Stimulated activated CD4-positive, alpha-beta T cell treated with anti-CD3 and anti-CD28 coated beads, TNF-alpha, amount 100 ng/mL, for 24 hours (primary cell): Measurements from ENCODE around the gene EFS.
A peak's percentile ranks its signal among the peaks of the same experiment; 100 is the strongest.
"Not testable (repeated sequence)": the region's sequence is repeated elsewhere in the genome, so short reads cannot be mapped to it uniquely, and the experiment has no call there.

Experiments
- DNase-seq, 3 experiments: peaks; one replicate each; pipeline ENCODE4 v3.0.0-alpha.2; 2020; ENCODE audit warnings: low read depth in 3 of 3

EFS gene

DNA sequence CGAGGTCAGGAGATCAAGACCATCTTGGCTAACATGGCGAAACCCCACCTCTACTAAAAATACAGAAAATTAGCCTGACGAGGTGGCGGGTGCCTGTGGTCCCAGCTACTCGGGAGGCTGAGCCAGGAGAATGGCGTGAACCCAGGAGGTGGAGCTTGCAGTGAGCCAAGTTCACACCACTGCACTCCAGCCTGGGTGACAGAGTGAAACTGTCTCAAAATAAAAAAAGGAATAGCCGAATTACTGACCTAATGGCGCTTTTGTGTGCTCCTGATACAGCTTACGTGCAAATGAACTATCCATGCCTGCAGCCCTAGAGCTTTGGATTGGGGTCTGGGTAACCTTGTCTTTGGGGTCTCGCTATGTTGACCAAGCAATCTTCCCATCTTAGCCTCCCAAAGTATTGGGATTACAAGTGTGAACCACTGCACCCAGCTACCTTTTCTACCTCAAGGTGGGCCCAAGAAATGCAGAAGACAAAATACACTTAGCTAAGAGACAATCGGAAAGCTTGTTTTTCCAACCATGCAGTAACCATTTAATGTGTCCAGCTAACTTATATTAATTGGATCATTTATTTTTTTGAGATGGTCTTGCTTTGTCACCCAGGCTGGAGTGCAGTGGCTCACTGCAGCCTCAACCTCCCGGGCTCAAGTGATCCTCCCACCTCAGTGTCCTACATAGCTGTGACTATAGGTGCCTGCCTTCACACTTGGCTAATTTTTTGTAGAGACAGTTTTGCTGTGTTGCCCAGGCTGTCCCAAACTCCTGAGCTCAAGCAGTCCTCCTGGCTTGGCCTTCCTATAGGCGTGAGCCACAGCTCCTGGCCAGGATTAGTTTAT, 38.3 kb downstream of the EFS start:
- DNase-seq = no peak

DNA sequence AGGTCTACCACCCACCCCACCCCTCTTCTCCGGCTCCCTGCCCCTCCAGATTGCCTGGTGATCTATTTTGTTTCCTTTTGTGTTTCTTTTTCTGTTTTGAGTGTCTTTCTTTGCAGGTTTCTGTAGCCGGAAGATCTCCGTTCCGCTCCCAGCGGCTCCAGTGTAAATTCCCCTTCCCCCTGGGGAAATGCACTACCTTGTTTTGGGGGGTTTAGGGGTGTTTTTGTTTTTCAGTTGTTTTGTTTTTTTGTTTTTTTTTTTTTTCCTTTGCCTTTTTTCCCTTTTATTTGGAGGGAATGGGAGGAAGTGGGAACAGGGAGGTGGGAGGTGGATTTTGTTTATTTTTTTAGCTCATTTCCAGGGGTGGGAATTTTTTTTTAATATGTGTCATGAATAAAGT, 39.2 kb downstream of the EFS start:
- DNase-seq = not testable (repeated sequence)

DNA sequence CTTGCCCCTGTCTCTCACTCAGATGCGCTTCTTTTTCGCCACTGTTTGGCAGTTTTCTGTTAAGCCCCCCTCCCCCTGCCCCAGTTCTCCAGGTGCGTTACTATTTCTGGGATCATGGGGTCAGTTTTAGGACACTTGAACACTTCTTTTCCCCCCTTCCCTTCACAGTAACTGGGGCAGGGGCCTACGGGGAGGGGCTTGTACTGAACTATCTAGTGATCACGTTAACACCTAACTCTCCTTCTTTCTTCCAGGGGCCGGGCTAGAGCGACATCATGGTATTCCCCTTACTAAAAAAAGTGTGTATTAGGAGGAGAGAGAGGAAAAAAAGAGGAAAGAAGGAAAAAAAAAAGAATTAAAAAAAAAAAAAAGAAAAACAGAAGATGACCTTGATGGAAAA, 40.0 kb downstream of the EFS start:
- DNase-seq = no peak

DNA sequence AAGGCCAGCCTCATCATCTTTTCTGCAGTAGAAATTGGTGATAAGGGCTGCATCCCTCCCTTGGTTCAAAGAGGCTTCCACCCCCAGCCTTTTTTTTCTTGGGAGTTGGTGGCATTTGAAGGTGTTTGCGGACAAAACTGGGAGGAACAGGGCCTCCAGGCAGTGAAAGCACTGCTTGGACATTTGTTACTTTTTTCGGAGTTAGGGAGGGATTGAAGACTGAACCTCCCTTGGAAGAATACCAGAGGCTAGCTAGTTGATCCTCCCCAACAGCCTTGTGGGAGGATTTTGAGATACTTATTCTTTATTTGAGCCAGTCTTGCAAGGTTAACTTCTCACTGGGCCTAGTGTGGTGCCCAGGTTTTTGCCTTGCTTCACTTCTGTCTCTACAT, 40.5 kb downstream of the EFS start:
- no peak for DNase-seq

DNA sequence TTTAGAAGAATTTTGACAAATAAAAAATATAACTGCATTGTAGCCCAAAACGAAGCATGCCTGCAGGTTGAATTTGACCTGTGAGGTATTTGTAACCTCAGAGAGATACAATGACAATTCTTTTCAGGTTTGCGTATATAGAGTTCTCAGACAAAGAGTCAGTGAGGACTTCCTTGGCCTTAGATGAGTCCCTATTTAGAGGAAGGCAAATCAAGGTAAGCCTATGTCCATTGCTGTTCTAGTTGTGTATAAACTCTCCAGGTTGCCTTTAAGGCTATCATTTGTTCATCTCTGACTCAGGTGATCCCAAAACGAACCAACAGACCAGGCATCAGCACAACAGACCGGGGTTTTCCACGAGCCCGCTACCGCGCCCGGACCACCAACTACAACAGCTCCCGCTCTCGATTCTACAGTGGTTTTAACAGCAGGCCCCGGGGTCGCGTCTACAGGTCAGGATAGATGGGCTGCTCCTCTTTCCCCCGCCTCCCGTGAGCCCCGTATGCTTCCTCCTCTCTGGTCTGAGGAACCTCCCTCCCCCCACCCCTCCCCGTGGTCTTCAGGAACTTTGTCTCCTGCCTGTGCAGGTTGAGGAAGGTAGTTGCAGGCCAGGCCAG, 41.0 kb downstream of the EFS start:
- DNase-seq = no peak

DNA sequence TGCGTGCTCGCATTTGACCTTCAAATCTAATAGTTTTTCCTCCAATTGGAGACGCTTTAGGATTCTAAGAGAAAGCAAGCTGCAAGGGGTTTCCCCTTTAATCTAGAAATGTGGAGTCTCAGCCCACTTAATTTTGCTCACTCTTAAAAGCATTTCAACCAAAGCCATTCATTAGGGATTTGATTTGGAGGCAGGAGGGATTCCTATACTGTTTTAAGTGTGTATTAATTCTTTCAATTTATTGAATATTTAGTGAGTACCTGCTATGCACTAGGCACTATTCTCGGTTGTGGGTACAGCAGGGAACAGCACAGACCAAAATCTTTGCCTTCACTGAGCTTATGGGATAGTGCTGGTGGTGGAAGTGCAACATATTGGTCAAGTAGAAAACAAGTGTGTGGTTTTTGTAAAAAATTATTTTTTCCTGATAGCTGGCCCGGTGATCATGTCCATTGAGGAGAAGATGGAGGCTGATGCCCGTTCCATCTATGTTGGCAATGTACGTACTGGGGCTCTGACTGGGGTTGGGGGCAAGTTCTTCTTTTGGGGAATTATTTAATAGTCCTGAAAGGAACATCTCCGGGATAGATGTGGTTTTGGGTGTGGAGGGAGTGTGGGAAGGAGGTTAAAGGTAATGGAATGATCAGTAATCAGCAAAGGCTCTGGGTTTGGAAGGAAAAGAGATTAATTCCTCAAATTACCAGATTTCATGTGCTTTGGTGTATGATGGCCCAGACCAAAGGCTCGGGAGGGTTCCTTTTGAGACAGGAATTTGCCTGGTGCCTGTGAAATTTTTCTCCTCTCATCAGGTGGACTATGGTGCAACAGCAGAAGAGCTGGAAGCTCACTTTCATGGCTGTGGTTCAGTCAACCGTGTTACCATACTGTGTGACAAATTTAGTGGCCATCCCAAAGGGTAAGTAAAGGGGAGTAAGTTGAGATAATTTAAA, 42.1 kb downstream of the EFS start:
- DNase-seq = no peak

DNA sequence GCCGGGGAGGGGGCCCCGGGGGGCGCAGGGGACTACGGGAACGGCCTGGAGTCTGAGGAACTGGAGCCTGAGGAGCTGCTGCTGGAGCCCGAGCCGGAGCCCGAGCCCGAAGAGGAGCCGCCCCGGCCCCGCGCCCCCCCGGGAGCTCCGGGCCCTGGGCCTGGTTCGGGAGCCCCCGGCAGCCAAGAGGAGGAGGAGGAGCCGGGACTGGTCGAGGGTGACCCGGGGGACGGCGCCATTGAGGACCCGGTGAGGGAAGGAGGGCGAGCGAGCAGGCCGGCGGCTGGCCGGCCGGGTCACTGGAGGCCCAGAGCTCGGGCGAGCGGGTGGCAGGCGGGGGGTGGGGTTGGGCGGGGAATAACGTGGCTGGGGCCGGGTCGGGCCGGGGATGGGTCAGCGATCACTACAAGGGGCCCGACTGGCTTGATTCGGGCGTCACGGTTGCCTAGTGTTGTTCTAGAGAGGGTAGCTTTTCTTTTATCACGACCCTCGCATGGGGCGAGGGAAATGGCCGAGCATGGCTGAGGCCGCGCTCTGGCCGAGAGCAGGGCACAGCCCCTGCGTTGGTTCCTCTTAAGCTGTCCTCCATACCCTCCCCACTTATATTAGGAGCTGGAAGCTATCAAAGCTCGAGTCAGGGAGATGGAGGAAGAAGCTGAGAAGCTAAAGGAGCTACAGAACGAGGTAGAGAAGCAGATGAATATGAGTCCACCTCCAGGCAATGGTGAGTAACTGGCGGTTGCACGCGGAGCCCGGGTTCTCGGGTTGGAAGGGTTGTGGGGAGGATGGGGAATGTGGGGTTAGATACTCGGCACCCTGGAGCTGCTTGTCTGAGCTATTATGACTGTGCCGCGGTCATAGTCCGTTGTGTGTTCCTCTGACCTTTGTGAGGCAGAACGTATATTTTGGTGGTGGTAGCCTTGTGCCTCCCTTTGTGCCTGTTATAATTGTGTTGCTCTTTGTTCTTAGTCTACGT, 43.1 kb downstream of the EFS start:
- peak; percentile 31 to 58 (median 34) for DNase-seq

DNA sequence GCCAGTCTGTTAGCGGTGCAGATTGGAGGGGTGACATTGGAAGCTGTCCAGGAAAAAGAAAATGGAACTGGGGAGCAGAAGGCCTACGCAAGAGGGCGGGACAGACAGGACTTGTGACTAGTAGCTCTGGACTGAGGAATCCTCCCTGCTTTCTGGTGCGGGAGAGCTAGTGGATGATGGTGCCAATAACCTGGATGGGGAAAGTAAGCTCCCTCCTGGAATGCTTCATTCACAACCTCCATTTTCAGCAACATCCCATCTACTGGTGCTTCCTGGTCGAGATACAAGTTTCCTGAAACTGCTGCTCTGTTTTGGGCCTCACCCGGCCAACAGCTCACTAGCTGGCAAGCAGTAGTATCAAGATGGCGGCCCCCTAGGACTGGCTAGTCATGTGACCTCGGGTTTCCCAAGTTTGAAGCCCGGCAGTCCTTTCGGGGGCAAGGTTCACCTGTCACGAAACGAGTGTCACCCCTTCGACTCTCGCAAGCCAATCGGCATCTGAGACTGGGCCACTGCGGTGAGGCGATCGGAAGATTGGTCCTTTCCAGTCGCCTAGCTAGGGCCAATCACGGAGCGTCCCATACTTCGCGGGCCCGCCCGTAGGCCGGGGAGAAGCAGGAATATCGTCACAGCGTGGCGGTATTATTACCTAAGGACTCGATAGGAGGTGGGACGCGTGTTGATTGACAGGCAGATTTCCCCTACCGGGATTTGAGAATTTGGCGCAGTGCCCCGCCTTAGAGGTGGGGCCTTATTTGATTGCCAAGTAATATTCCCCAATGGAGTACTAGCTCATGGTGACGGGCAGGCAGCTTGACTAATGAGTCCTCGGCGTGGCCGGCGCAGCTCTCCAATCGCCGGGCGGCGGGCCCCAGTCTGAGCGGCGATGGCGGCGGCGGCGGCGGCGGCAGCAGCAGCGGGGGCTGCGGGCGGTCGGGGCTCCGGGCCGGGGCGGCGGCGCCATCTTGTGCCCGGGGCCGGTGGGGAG, 44.1 kb downstream of the EFS start, which contains the start of gene PABPN1:
Gene PABPN1, plus strand, starts transcription at position 874 of the 988 bp plus-strand sequence. Its CDS starts 13 bp downstream, at position 887.
- peak; percentile 92 to 96 (median 95) for DNase-seq

DNA sequence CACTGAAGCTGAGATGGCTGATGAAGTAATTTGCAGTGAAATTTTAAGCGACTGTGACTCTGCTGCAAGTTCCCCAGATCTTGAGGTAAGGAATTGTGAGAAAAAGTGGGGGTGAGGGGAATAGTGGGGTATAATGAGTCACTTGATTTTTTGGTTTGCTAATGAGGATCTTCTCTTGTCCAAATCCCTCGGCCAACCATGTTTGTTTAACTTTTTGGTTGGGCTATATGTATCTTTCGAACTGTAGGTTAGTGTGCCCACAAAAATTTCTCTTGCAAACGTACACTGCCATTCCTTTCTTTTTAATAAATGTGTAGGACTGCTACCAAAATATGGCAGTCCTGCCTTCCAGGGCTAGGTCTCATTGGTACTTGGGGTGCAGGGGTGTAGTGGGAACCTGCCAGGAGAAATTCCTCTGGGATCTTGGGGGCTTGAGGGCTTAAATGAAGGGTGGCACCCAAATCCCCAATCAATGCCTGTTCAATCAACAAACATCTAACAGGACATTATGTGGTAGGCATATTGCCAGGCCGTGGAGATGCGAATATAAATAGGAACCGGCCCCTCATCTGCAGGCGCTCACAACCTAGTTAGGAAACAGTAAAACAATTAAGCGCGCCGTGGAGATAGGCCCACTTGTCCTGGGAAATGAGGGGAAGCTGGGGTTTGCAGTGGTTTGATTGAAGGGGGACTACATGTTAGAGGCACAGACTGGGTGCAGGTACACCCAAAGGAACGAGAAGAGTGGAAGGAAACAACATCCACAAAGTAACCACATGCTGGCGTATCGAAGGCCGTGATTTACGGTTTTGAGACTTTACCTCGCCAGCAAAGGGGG, 45.0 kb downstream of the EFS start:
- no peak for DNase-seq

DNA sequence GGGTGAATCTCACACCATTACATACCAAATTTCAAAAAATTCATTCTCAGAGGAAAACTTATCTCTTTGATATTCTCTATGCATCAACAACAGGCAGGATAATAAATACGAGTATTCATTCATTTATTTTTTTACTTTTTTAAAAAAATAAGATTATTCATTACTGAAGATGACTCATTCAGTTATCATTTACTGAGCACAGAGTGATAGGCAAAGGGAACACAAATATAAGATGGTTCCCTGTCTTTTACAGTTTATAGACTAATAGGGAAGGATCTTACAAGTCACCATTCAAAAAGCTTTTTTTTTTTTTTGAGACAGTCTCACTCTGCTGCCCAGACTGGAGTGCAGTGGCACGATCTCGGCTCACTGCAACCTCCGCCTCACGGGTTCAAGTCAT, 48.7 kb downstream of the EFS start:
- DNase-seq = no peak

DNA sequence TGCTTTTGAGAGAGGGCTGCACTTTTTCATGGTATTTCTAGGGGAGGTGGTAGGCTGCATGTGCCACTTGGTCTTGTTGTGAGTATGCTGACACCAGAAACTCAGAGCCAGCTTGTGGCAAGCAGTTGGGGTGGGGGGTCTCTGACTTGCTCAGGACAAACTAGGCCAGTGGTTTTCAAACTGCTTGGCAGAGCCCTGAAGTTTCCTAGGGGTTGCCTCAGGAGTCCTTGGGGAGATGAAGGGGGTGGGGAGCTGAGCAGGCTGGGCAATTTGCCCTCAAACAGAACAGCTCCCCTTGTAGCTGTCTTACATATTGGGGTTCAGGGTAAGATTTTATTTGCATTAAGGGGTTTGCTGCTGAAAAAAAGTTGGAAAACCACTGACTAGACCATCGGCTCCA, 54.4 kb downstream of the EFS start:
- DNase-seq = no peak

DNA sequence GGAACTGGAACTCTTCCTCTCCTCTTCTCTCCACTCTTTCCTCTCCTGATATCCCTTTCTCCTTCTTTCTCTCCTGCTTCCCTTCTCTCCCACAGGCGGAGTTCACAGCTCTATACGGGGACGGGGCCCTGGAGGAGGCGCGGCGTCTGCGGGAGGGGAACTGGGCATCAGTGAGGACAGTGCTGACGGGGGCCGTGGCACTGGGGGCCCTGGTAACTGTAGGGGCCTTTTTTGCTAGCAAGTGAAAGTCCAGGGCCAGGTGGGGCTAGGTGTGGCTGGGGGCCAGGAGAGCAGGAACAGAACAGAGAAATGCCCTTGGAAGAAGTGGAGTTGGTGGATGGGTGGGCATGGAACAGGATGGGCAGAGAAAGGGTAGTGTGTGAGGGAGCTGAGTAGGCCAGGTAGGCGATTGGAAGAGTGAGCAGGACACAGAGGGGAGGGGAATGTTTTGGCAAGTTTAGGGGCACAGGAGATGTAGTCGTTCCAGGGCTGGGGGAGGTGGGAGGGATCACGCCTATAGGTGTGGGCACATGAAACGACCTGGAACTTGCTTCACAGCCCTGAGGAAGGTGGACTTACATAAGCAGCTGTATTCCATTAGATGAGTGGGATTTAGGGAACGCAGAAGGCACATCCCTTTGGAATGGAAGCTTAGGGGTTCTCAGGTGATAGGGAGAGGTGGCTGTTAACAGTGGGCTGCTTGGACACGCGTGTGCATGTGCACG, 56.1 kb downstream of the EFS start:
- DNase-seq = no peak

DNA sequence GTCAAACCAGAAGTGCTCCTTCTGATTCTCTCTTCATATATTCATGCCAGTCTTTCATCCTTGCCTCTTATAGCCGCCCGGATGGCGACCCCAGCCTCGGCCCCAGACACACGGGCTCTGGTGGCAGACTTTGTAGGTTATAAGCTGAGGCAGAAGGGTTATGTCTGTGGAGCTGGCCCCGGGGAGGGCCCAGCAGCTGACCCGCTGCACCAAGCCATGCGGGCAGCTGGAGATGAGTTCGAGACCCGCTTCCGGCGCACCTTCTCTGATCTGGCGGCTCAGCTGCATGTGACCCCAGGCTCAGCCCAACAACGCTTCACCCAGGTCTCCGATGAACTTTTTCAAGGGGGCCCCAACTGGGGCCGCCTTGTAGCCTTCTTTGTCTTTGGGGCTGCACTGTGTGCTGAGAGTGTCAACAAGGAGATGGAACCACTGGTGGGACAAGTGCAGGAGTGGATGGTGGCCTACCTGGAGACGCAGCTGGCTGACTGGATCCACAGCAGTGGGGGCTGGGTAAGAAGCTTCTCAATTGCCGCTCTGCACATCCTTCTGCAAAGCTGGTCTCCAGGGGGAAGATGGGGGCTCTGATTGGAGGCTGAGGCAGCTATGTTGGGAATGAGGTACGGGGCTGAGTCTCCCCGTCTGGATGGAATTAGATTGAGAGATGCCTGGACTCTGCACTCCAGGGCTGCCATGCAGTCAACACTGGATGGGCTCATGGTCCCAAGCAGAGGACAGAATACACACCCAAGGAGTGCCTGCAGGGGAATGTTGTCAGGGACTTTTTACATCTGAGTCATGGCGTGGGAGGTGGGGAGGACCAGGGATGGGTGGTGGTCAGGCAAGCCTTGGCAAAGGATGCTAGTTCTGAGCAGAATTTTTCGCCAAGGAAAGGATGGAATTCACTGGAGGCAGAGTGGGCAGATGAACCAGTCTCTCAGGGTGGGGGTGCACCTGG, 57.0 kb downstream of the EFS start:
- DNase-seq = no peak

DNA sequence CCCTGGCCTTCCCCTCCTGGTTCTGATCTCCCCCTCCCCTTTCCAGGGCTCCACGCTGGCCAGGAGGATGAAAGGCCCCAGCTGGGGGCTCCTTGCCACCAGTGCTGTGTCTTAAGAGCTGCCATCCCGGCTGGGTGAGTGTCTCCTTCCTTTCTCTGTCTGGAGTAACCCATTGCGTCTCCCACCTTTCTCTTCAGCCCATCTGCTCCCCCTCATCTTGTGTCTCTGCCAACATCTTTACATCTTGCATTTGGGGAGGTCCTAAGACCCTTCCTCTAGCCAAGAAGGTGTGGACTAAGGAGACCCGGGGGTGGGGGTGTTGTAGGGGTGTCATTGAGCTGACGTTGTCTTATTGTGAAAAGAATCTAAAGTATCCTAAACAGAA, 57.8 kb downstream of the EFS start:
- no peak for DNase-seq

DNA sequence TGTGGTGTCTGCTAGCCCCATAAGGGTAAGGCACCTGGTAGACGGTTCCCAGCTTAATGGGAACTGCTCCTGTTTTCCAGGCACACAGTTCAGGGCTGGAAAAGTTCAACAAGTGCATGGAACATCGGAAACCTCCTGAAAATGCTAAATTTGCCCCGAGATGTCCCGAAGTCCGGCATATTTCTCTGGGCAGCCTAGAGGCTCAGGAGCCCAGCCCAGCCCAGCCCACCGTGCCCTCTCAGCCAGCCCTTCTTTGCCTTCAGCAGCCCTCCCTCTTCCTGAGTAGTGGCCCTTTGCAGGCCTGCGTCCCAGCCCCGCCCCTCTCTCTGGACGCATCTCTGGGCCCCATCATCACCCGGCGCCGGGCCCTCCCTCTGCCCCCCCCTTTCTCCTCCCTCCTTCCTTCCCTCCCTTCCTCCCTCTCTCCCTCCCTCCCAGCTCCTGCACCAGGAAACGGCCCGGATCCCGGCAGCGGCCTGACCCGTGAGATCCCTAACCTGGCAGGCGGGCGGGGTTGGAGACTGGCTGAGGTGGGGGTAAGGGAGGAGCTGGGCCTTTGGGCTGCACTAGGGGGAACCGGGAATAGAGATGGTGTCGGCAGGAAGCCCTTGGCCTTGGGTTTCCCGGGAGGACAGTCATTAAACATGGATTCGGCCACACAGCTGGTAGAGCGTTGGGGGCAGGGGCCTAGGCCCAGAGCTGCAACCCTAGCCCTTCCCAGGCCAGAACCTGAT, 58.4 kb downstream of the EFS start, which contains the start of gene BCL2L2:
Gene BCL2L2, plus strand, starts transcription at position 422 of the 734 bp plus-strand sequence. CDS start 935 bp downstream, outside the sequence.
- no peak for DNase-seq
